NCI-H1105 treated with DMSO at 0.1 percent for 48 hours (cell line): Measurements from ENCODE around the gene TTC28.

Experiments
- DNase-seq: peaks from one replicate; lab custom pipeline; 2025; lab: John Stamatoyannopoulos, UW

TTC28 gene

DNA sequence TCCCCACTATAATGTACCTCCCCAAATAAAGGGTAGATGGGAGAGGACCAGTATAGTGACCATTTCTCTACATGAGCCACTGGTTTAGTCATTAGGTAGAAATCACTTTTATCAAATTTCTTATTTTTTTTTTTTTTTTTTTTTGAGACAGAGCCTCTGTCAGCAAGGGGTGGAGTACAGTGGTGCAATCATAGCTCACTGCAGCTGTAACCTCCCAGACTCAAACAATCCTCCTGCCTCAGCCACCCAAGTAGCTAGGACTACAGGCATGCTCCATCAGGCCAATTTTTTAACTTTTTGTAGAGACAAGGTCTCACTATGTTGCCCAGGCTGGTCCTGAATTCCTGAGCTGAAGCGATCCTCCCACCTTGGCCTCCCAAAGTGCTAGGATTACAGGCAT, 322.4 kb downstream of the TTC28 start:
- no peak for DNase-seq

DNA sequence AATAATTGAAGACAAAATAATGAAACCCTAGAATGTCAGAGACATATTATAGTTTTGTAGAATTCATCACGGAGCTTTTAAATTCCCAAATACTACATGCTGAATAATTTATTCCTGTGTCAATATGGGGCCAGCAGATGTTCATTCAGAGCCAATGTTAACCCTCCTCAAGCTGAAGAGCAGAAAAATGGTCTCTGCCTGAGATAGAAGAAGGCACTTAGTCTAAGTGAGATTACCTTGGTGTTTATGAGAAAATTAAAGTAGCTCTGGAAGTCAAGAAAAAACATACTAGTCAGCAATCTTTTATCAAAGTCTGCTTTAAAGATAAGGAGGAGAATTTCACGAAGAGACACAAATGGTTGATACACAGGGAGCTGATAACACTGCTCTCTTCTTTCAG, 328.2 kb downstream of the TTC28 start:
- no peak for DNase-seq

DNA sequence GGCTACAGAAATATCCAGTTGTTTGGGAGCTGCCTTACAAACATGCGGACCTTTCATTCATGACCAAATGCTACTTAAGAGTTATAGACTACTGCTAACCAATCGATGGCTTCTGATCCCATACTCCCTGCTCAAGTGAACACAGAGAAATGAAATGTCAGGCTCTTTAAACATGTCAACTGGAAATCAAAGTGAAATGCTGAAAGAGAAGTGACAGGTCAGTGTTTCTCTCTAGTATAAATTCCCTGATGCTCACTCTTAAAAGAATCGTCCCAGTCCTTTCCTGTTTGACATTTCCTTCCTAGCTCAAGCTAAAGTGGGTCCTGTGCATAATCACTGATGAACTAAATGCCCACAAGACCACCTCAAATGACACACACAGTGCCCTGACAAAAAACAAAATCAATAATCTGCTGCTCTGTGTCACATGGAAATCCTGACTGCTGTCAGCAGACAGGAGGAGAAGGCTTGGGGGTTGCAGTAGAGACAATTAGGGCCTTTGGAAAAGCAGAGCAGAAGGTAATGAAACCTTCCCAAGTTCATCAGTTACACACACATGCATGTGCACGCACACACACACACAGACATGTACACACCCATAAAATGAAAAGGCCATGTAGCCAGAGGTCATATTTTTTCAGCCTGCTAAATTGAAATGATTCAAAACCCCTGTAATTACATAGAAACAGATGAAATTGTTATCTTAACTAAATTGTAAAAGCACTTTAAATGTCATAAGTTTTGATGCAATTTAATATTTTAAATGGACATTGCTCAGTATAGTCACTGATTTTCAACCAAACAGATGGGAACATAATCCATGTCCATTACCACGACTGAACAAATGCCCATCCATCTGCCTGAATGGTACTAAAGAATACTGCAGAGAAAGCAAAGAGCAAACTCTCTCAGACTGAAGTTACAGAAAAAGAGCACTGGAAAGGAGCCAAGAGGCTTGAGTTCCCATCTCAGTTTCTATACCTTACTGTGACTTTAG, 330.7 kb downstream of the TTC28 start:
- DNase-seq: no peak

DNA sequence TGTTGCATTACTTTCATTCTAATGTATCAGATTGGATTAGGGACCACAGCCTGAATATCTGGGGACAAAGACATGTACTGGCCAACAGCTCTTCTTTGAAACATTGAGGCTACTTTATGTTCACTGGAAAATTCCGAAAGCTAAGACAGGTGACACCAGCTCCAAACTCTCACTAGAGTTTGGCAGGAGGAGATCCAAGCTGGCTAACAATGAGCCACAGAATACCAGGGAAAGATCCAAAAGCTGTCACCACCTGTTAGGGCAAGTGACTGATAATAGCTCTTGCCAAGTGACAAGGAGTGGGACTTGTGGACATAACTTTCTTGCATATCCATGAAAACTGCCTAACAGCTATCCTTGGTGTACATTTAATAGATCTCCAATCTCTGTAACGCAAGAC, 333.3 kb downstream of the TTC28 start:
- DNase-seq: no peak

DNA sequence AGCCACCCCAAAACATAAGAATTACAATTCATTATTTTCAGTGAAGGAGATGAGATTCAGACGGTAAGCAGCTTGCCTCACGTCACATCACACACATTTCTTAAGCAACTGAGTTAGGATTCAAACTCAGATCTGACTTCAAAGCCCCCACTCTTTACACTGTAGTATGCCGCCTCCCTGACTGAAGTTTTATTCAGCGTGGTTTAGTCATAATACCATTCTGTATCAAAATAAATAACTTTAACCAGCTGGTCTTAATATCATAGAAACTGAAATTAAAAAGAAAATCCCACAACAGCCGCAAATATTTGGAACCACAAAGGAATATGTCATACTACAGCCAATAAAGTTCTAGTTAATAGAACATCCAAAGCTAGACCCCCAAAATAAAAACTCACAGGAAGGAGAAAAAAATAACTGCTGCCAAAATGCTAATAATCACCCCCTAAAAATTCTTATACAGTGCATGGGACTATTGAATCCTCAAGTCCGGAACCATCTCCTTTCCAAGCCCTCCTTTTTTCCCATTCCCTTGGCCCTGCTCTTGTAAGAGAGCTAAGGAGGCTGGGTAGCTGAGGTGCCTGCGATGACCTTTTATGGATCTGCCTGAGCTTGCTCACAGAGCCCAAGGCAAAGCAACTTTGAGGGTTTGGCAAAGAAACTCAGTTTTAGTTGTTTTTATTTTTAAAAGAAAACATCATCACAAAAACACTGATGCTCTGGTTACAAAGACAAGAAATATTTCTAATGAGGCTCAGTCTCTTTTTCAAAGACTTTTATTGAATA, 334.5 kb downstream of the TTC28 start:
- DNase-seq: no peak

DNA sequence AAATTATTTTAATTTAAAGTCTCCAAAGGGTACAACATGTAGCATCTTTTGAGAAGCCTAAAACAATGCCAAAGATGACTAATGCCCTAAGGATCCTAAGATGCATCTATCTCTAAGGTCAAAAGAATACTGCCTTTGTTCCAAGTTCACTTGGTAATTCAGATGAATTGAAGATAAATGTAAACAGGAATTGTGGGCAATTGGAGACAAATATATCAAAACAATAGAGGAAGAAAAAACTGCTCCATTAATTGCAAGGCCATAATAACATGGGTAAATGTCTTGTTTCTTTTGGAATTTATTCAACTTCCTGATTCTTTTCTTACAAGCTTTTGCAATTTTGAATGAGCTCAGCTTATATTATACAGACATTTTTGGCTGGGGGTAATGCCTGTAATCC, 338.6 kb downstream of the TTC28 start:
- DNase-seq: no peak

DNA sequence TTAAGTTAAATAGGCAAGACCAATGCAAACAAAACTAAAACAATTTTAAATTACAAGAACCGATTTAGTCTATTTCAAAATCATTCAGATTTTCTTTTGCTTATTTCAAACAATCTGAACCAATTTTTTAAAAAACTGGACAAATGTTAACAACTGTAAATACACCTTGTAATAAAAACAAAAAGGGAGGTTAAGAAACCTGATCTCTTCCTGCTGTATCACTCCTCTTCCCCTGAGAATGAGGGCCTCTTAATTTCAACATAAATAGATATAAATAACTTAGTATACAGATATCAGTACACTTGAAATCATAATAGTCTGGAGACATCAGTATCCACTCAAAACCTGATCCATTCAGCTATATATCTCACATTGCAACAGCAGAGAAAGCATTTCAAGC, 346.6 kb downstream of the TTC28 start:
- DNase-seq: peak; percentile 55

DNA sequence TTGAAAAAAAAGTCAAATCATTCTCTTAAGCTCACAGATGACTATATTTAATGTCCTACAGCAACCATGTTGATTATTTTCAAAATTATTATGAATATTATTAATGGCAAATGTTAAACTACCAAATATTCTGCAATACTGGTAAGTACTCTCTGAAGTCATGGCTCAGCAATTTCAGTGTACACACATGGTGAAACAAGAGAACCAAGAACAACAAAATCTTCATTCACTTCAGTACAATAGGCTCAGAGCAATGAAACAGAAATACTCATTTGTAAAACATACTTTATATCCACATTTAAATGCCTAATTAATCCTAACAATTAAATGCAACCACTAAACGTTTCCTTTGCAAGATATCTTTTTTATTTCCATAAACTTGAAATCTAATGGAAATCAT, 347.2 kb downstream of the TTC28 start:
- peak; percentile 34 for DNase-seq

DNA sequence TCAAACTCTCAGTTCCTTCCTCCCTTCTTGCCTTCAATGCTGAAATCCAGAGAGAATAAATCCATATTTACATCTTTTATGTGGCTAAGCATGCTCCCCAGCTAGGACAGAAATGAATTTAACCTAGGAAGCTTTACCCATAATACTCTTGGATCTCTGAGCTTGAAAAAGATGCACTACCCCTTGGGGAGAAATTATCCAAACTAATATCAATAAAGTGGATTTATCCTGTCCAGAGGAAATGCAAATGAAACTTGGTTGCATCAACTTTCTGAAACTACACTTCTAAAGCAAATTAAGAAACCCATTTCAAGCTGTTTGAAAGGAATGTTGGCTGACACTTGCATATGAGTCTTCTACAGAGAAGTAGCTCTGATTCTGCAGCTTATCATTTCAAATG, 347.9 kb downstream of the TTC28 start:
- DNase-seq: no peak

DNA sequence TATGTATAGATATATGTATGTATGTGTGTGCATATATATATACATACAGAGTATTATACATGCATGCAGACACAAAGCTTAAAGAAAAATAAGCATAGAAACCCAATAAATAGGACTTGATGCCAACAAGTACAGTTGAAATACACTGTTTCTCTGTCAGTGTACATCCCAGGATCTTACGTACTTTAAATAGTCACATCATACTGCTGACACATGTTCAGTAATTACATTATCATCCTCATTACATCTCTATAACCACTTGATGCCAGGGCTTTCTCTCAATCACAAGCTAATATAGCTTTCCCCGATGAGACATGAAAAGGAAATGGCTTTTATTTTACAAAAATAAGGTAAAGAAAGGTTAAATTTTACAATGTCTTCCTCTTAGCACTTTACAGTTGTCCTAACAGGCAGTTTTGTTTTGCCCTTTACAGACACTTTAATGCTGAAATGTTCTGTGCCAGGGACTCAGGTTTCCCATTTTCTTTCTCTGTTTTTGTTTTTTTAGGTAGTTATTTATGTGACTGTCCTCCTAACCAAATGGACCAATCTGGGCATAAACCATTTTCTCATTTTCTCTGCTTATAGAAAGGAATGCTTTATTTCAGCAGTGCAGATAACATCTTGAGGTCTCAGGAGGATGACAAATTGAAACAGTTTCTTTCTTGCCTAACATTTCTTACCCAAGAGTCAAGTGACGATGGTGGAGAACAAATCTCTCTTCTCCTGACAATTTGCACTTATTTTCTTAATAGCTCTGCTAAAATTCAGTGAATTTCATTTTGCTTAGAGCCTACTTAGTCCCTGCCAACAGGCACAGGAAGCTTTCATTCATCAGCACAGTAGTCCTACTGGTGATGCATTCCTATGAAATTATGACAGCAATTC, 350.2 kb downstream of the TTC28 start:
- DNase-seq: no peak

DNA sequence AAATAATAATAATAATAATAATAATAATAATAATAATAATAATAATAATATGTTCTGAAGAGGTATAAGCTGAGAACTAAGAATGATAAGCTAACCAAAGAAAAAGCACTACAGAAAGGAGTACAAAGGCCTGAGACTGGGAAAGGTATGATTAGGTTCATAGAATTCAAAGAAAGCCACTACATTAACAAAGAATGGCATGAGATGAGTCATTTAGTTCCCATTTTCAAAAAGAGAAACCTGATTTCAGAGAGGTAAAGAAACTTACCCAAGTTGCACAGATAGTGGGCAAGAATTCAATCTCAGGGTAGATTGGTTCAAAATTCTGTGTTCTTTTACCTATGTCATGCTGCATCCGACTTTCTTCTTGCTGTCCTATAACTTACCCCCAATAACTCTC, 350.9 kb downstream of the TTC28 start:
- DNase-seq: no peak

DNA sequence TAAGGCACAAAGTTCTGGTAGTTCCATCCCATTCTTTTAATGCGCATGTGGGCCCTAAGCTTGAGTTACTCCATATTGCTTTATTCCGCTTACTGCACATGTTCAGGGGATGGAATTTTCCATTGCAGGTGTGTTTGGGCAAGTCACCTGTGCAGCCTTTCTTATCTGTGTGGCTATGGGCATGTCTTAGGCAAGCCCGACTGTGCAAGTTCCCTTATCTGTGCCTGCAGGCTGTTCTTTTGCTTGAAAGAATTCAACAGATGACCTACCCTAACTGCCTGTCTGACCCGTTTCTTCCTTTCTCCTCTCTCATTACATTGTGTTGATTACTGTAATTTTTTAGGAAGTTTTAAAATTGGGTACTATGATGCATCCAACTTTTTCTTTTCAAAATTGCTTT, 363.6 kb downstream of the TTC28 start:
- no peak for DNase-seq

DNA sequence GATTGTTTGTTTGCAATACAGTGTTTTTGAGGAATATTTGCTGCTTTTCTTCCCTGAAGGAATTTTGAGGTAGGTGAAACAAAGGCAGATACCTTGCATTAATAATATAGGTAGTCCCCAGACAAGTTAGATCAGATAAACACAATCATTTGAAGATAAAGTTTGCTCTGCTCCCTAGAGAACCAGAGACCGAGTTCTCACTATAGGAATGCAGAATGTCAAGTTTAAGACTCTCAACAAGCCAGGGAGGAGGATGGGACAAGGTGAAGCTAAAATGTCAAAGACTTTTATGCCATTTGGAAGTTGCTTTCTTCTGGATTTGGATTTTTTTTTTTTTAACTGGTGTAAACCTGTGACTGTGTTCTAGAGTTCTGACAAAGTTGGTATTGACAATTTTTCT, 364.7 kb downstream of the TTC28 start:
- DNase-seq: no peak

DNA sequence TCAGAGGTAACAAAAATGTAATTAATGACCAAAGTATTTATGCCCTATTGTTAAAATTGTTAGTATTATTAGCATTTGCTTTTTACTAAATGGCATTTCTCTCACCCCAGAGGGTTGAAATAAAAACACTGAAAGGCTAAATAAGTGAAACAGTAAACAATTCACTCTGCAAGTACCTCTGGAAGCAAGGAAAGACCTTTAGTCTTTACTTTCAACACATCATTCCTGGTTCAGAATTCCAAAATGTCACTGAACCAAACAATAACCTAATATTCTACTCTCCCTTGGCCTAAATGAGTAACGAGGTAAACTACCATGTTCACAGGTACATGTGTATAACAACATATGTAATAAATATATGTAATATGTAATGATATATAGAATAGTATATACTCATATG, 369.3 kb downstream of the TTC28 start:
- no peak for DNase-seq

DNA sequence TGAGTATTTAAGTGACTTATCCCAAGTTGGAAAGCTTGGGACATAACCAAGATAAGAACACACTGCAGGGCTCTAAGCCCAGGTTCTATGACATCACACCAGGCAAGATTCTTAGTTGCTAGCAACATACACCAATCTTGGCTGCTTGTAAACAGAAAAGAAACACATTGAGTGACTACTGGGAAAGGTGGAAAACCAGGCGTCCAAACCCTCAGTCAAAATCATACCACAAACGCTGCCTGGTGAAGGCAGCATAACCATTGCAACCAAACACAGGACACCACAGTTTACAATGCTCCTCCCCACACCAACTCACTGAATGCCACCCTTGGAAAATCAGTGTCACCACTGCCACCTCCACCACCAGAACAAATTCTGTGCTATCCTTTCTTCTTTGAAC, 379.9 kb downstream of the TTC28 start:
- DNase-seq: no peak

DNA sequence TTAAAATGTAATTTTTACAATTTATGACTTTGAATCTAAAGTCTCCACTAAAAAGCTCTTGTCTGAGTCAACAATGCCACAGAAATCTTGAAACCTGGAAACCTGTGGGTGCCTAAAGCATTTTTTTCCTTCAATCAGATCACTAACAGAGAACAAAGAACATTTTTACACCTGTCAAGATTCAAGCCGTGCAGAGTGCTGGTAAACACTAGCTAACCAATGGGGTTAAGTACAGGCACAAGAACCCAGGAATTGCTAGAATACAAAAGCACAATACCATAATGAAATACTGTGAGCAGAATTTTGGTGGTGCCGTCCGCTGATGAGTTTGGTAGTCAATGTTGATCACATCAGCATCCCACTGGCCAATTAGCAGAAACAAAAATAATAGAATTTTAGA, 380.3 kb downstream of the TTC28 start:
- peak; percentile 13 for DNase-seq

DNA sequence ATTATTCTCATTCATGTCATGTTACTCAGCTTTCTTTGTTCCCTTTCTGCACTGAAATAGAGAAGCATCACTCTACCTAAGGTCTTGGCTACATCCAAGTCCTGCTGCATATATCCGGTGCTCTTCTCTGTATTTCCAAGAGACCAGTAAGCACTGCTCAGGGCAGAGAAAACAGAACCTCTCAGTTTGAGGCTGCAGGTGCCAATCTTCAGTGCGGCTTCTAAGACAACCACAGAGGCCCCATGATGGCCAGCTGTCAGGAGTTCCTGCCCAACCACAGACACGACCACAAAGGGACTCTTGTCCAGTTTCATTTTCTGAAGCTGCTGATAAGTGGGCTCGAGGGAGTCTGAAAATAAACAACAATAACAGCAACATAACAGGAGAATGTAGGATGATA, 382.1 kb downstream of the TTC28 start:
- DNase-seq: no peak

DNA sequence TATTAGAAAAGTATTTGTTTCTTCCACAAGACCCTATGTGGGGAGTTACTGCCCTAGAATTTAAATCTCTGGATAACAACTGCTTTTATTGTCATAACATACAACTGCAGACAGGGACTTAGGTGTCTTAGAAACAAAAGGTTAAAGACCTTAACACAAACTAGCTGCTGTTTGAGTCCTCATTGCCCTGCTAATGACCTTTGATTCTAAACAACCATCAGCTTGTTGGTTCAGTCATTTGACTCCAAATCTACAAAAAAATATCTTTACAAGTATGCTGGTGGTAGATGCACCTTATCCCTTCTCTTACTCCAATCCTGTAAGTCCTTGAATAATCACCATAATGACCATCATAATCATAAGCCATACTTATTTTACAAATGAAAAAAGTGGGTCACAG, 383.2 kb downstream of the TTC28 start:
- no peak for DNase-seq

DNA sequence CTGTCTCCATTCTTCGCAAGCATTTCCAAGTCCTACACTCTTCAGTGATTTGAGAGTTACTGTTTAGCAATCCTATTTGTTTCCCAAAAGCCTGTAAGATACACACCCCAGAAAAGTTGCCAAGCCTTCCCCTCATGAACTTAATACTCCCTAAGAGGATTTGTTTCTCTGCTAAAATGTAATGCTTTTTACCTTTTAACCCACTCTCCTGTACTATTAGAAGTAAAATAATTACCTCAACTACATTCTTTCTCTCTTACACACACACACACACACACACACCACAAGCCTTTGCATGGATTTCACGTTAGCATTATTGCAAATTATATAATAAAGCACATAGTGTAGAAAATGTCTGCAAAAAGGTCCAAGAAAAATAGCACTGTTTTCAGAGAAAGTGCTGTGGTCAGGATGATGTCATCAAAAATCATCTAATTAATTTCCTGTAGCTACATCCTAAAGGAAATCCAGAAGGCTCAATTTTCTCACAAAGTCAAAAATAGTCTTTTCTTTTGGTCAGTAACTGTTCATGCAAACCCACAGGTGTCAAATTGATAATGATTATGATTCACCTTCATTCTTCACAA, 396.5 kb downstream of the TTC28 start:
- DNase-seq: no peak

DNA sequence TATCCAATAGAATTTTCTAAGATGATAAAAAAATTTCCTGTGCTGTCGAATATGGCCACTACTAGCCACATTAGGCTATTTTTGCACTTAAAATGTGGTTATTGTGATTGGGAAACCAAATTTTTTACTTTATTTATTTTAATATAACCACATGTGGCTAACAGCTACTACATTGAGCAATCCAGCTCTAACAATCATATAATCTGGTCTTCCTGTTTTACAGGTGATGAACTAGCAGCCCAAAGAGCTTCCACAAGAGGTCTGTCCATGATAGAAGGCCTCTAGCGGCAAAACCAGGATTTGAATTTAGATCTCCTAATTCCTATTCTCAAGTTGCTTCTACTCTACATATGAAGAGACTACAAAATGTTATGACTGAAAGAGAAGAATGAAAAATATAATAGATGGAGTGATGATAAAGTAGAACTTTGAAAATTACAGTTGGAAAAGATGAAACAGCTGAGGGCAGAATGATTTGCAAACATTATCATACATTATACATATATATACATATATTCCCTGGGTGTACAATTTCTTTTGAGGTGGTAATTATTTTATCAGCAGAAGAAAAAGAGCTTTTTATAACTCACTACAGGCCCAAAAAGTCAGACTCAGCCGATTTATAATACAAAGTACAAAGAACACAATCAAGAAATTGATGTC, 397.1 kb downstream of the TTC28 start:
- no peak for DNase-seq

DNA sequence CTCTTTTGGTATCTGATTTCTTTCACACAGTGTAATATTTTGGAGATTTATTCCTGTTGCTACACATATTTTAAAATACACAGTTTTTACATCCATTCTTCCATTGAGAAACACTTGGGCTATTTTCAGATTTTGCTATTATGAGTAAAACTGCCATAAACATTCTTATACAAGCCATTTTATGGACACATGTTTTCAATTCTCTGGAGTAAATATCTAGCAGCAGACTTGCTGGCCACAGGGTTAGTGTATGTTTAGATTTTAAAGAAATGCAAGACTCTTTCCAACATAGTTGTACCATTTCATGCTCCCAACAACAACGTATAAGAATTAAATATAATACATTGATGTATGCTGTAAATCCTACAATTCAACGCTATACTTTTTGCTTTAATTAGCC, 399.8 kb downstream of the TTC28 start:
- DNase-seq: no peak
